Esophagus (tissue), 2 donors: Measurements from ENCODE around the gene REEP2. TPM values are rescaled to one million over a fixed set of nuclear protein-coding genes. Genes with fewer than 3 reads are reported as not detected.

Source experiments
- H3K27ac ChIP-seq, 2 donors: one replicate each; pipeline ENCODE4 v1.5.1; 2013; ENCODE audit warnings: low read depth in 2 of 2, mild to moderate bottlenecking in 2 of 2, inconsistent platforms in 1 of 2, low read length in 1 of 2, moderate library complexity in 1 of 2
- H3K27me3 ChIP-seq, 2 donors: one replicate each; pipeline ENCODE4 v1.6.1; 2013; ENCODE audit warnings: low read length in 2 of 2, control low read depth in 1 of 2, mild to moderate bottlenecking in 1 of 2; ENCODE audit not compliant: insufficient read depth in 2 of 2, control insufficient read depth in 1 of 2
- H3K36me3 ChIP-seq, 2 donors: one replicate each; pipeline ENCODE4 v1.6.1; 2013; ENCODE audit warnings: low read length in 1 of 2; ENCODE audit not compliant: control insufficient read depth in 2 of 2, insufficient read depth in 2 of 2
- H3K4me1 ChIP-seq, 2 donors: one replicate each; pipeline ENCODE4 v1.6.1; 2013; ENCODE audit warnings: low read length in 1 of 2; ENCODE audit not compliant: control insufficient read depth in 2 of 2, insufficient read depth in 2 of 2
- H3K4me3 ChIP-seq, 2 donors: one replicate each; pipeline ENCODE4 v1.5.1; 2013; ENCODE audit warnings: low read length in 2 of 2, mild to moderate bottlenecking in 2 of 2, low read depth in 1 of 2, moderate library complexity in 1 of 2
- H3K9me3 ChIP-seq, 2 donors: one replicate each; pipeline ENCODE4 v1.6.1; 2013; ENCODE audit warnings: mild to moderate bottlenecking in 2 of 2, low read depth in 1 of 2, low read length in 1 of 2, moderate library complexity in 1 of 2; ENCODE audit not compliant: control insufficient read depth in 2 of 2, insufficient read depth in 1 of 2
- WGBS, 2 donors: extraction: QIAGEN DNeasy Blood & Tissue Kit; methylation state at CpG; one replicate each; pipeline ENCODE4 v1.1.7; 2013; 5-methylcytosine and 5-hydroxymethylcytosine counted together
- polyA plus RNA-seq, 2 donors: library from polyadenylated mRNA; stranded (reverse); fragments of 200-250 nt; gene quantifications; one replicate each; pipeline ENCODE4 v1.2.3, GENCODE V29; 2013
- donor health status: healthy with polysubstance abuse.
- donor health status: Bipolar disorder and iron deficiency.

Gene REEP2
- polyA plus RNA-seq, 2 donors, result 2.0 to 2.6 TPM

- Histone ChIP-seq H3K27me3 (no peaks in the 10 kb centered on the region), H3K9me3 (no peaks in the 10 kb centered on the region), H3K4me3 (peak within 1 kb of the TSS; percentile 67 to 77), H3K27ac (peak within 1 kb of the TSS; percentile 98 to 99), H3K4me1 (peaks cover 0 to 22% of the 10 kb centered on the region in 2 donors), H3K36me3 (peaks cover 0 to 10% of the 10 kb centered on the region in 2 donors)
- WGBS, 2 donors, result 0% methylated on average over 67 to 85 of the region's 85 CpGs
These were observed 26.6 kb downstream of the REEP2 start, which contains the start of gene EGR1 for GRCh38 chr5:138465261-138466124. Gene EGR1, plus strand, starts transcription at chr5:138465479. Its CDS starts 283 bp downstream, at chr5:138465762.

DNA sequence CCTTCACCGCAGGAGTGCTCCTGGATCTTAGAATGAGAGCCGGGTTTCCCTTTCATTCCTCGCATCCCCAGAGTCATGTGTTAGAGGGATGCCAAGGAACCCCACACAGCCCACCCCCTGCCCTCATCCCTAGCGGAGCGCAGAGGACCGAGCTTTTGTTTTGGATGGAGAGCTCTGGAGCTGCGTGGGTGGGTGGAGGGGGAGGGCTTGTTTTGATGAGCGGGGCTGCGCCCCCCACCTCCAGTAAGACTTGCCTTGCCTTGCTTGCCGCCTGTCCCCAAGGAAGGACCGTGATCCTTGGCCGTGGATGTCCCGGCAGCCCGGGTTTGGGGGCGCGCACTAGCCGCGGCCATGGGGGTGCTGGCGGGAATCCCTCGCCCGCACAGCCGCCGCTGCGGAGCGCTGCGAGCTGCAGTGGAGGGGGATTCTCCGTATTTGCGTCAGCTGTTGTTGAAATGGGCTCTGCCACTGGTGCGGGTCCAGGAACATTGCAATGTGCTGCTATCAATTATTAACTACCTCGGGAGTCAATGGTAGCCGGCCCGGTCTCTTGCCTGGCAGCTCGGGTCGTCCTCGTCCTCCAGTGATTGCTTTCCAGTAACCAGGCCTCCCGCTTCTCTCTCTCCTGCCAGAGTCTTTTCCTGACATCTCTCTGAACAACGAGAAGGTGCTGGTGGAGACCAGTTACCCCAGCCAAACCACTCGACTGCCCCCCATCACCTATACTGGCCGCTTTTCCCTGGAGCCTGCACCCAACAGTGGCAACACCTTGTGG is 27.5 kb downstream of the REEP2 start:
- WGBS, 2 donors, result 7 to 9% methylated on average over 39 of the region's 39 CpGs
- H3K4me1 ChIP-seq, result peaks cover 0 to 25% of the 10 kb centered on the region in 2 donors
- peak overlapping the region in 1 of 2 donors; percentile 66 for H3K27ac ChIP-seq
- no peaks in the 10 kb centered on the region for H3K27me3 ChIP-seq
- H3K9me3 ChIP-seq, result no peaks in the 10 kb centered on the region
- peak overlapping the region; percentile 67 to 77 for H3K4me3 ChIP-seq
- peaks cover 0 to 10% of the 10 kb centered on the region in 2 donors for H3K36me3 ChIP-seq

DNA sequence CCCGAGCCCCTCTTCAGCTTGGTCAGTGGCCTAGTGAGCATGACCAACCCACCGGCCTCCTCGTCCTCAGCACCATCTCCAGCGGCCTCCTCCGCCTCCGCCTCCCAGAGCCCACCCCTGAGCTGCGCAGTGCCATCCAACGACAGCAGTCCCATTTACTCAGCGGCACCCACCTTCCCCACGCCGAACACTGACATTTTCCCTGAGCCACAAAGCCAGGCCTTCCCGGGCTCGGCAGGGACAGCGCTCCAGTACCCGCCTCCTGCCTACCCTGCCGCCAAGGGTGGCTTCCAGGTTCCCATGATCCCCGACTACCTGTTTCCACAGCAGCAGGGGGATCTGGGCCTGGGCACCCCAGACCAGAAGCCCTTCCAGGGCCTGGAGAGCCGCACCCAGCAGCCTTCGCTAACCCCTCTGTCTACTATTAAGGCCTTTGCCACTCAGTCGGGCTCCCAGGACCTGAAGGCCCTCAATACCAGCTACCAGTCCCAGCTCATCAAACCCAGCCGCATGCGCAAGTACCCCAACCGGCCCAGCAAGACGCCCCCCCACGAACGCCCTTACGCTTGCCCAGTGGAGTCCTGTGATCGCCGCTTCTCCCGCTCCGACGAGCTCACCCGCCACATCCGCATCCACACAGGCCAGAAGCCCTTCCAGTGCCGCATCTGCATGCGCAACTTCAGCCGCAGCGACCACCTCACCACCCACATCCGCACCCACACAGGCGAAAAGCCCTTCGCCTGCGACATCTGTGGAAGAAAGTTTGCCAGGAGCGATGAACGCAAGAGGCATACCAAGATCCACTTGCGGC is 28.2 kb downstream of the REEP2 start:
- H3K9me3 ChIP-seq, result no peaks in the 10 kb centered on the region
- peaks cover 0 to 20% of the 10 kb centered on the region in 2 donors for H3K4me1 ChIP-seq
- peak overlapping the region in 1 of 2 donors; percentile 66 for H3K27ac ChIP-seq
- H3K36me3 ChIP-seq, result peaks cover 0 to 10% of the 10 kb centered on the region in 2 donors
- H3K4me3 ChIP-seq, result peak overlapping the region; percentile 67 to 77
- WGBS, 2 donors, result 73 to 74% methylated on average over 45 of the region's 45 CpGs
- H3K27me3 ChIP-seq, result no peaks in the 10 kb centered on the region

DNA sequence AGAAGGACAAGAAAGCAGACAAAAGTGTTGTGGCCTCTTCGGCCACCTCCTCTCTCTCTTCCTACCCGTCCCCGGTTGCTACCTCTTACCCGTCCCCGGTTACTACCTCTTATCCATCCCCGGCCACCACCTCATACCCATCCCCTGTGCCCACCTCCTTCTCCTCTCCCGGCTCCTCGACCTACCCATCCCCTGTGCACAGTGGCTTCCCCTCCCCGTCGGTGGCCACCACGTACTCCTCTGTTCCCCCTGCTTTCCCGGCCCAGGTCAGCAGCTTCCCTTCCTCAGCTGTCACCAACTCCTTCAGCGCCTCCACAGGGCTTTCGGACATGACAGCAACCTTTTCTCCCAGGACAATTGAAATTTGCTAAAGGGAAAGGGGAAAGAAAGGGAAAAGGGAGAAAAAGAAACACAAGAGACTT is 28.9 kb downstream of the REEP2 start:
- Histone ChIP-seq H3K9me3 (no peaks in the 10 kb centered on the region), H3K4me1 (peaks cover 0 to 20% of the 10 kb centered on the region in 2 donors), H3K4me3 (peak overlapping the region; percentile 67 to 77), H3K27ac (peak overlapping the region in 1 of 2 donors; percentile 16), H3K27me3 (no peaks in the 10 kb centered on the region), H3K36me3 (peaks cover 0 to 10% of the 10 kb centered on the region in 2 donors)
- 82% methylated on average over 14 of the region's 14 CpGs for WGBS, 2 donors

GRCh38 chr5:138468133-138468965 is 29.5 kb downstream of the REEP2 start:
- H3K27me3 ChIP-seq, result no peaks in the 10 kb centered on the region
- 79 to 81% methylated on average over 7 of the region's 7 CpGs for WGBS, 2 donors
- H3K4me1 ChIP-seq, result peaks cover 0 to 20% of the 10 kb centered on the region in 2 donors
- peaks cover 0 to 10% of the 10 kb centered on the region in 2 donors for H3K36me3 ChIP-seq
- H3K9me3 ChIP-seq, result no peaks in the 10 kb centered on the region
- no peak overlapping the region for H3K27ac ChIP-seq
- peak overlapping the region in 1 of 2 donors; percentile 77 for H3K4me3 ChIP-seq

DNA sequence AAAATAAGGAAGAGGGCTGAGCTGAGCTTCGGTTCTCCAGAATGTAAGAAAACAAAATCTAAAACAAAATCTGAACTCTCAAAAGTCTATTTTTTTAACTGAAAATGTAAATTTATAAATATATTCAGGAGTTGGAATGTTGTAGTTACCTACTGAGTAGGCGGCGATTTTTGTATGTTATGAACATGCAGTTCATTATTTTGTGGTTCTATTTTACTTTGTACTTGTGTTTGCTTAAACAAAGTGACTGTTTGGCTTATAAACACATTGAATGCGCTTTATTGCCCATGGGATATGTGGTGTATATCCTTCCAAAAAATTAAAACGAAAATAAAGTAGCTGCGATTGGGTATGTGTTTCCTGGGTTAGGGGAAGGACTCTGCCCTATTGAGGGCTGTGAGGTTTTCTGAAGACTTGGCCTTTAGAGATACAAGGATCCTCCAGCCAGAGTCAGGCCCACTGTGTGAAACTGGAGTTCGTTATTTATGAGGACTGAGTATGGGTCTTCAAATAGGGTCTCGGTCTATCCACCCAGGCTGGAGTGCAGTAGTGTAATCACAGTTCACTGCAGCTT is 30.2 kb downstream of the REEP2 start:
- H3K4me1 ChIP-seq, result peaks cover 0 to 20% of the 10 kb centered on the region in 2 donors
- H3K27me3 ChIP-seq, result no peaks in the 10 kb centered on the region
- H3K36me3 ChIP-seq, result peaks cover 0 to 10% of the 10 kb centered on the region in 2 donors
- H3K27ac ChIP-seq, result no peak overlapping the region
- 86 to 88% methylated on average over 8 of the region's 8 CpGs for WGBS, 2 donors
- no peak overlapping the region for H3K4me3 ChIP-seq
- H3K9me3 ChIP-seq, result no peaks in the 10 kb centered on the region

DNA sequence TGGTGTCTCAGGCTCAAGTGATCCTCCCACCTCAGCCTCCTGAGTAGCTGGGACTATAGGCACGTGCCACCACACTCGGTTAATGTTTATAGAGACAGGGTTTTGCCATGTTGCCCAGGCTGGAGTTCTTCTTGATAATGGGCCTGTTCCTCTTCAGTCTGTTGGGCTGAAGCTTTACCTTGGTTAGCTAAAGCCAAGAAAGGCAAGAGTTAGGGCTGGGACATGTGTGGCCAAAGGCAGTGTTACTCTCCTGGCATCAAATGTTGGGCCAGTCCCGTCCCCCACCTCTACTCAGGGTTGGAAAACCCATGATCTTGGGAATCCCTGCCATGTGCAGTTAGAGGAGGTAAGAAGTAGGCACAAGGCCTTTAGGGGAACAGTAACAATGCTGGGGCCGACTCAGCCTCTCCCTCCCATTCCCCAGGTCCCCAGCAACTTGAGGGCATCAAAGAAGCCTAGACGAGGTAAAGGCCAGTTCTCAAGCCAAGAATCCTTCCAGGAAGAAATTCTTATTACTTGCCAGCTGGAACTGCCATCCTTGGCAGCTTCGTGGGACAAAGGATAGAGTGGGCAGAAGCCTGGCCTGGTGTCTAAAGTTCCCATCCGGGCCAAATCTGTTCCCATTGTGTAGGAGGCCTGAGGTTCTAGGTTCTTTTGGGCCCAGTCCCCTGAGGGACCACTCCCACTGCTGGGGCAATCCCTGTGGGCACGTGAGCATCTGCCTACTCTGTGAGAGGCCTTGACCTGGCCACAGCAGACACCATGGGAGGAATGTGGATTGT is 30.9 kb downstream of the REEP2 start:
- Histone ChIP-seq H3K27ac (peak overlapping the region in 1 of 2 donors; percentile 75), H3K36me3 (peaks cover 0 to 10% of the 10 kb centered on the region in 2 donors), H3K4me3 (no peak overlapping the region), H3K9me3 (no peaks in the 10 kb centered on the region), H3K4me1 (peaks cover 0 to 20% of the 10 kb centered on the region in 2 donors), H3K27me3 (no peaks in the 10 kb centered on the region)
- 47 to 54% methylated on average over 8 of the region's 8 CpGs for WGBS, 2 donors
